ENCODE measurements around the gene NT5DC3.

- TF ChIP-seq CTCF (conservative IDR thresholded peaks at IDR 0.05; ENCODE audit: low read length) = no peak
- TF ChIP-seq EZH2phosphoT487 (IDR thresholded peaks at IDR 0.05; ENCODE audit: borderline replicate concordance, low read depth, low read length) = no peak
Observed at GRCh38 chr12:103816663-103817062, 24.4 kb downstream of the NT5DC3 start.

Measured in OCI-LY7 (cell line).